H1 (cell line): ENCODE results near the gene FAM9B. TPM values are rescaled to one million over a fixed set of nuclear protein-coding genes. Genes with fewer than 3 reads are reported as not detected.

Source experiments
- TCF12 ChIP-seq: IDR thresholded peaks from 2 replicates; pipeline ENCODE4 v1.6.1; 2011; ENCODE audit warnings: low read depth, mild to moderate bottlenecking, low read length
- polyA plus RNA-seq, 7 experiments: library from polyadenylated mRNA; depleted of rRNA in 3 of 7; stranded (reverse) in 5 of 7; unstranded in 2 of 7; fragments of >200 nt in 5 of 7; fragments of 200-250 nt in 2 of 7; gene quantifications; 1 replicate in 5 of 7; 2 replicates in 1 of 7; 4 replicates in 1 of 7; pipeline versions ENCODE4 v1.2.1 to v1.2.3, GENCODE V29; 2011 to 2013; ENCODE audit warnings: missing spikeins in 2 of 7, mixed read lengths in 2 of 7
- total RNA-seq: library from RNA; stranded (reverse); fragmentation: NEBNext Ultra II Directional; extraction: Animal tissue kit (Norgen Biotek cat#: 25700); gene quantifications from 2 replicates; pipeline ENCODE4 v1.2.1, GENCODE V29; 2021
- TF ChIP-seq, protein P1 (sequence below): fragments of 300-600 bp; sonication (generic); IDR thresholded peaks from 2 replicates; pipeline ENCODE4 v1.7.1; 2012; ENCODE audit warnings: low read length, moderate library complexity, mild to moderate bottlenecking, inconsistent platforms; ENCODE audit not compliant: insufficient replicate concordance

Gene FAM9B
- total and polyA plus RNA-seq, 2 of the 8 experiments (the other 6 are each of a cell fraction or from before 2014, with no cell fraction given) = not detected

DNA sequence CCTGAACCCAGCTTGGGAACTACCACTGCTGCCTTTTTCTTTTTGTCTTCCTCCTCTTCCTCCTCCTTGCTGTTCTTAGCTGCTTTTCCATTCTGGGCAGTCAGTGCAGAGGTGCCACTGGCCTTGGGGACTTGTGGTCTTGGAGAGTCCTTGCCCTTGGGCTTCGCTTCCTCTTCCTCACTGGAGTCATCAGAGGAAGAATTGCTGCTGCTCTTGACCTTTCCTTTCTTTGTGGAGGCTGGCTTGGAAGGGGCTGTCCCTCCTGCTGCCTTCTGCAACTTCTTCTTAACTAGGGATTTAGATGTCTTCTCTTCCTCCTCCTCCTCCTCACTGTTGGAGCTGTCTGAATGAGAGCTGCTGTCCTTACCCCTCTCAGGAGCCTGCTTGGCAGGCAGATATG is 53.2 kb downstream of the FAM9B start (continued):
- TF ChIP-seq, protein P1, sequence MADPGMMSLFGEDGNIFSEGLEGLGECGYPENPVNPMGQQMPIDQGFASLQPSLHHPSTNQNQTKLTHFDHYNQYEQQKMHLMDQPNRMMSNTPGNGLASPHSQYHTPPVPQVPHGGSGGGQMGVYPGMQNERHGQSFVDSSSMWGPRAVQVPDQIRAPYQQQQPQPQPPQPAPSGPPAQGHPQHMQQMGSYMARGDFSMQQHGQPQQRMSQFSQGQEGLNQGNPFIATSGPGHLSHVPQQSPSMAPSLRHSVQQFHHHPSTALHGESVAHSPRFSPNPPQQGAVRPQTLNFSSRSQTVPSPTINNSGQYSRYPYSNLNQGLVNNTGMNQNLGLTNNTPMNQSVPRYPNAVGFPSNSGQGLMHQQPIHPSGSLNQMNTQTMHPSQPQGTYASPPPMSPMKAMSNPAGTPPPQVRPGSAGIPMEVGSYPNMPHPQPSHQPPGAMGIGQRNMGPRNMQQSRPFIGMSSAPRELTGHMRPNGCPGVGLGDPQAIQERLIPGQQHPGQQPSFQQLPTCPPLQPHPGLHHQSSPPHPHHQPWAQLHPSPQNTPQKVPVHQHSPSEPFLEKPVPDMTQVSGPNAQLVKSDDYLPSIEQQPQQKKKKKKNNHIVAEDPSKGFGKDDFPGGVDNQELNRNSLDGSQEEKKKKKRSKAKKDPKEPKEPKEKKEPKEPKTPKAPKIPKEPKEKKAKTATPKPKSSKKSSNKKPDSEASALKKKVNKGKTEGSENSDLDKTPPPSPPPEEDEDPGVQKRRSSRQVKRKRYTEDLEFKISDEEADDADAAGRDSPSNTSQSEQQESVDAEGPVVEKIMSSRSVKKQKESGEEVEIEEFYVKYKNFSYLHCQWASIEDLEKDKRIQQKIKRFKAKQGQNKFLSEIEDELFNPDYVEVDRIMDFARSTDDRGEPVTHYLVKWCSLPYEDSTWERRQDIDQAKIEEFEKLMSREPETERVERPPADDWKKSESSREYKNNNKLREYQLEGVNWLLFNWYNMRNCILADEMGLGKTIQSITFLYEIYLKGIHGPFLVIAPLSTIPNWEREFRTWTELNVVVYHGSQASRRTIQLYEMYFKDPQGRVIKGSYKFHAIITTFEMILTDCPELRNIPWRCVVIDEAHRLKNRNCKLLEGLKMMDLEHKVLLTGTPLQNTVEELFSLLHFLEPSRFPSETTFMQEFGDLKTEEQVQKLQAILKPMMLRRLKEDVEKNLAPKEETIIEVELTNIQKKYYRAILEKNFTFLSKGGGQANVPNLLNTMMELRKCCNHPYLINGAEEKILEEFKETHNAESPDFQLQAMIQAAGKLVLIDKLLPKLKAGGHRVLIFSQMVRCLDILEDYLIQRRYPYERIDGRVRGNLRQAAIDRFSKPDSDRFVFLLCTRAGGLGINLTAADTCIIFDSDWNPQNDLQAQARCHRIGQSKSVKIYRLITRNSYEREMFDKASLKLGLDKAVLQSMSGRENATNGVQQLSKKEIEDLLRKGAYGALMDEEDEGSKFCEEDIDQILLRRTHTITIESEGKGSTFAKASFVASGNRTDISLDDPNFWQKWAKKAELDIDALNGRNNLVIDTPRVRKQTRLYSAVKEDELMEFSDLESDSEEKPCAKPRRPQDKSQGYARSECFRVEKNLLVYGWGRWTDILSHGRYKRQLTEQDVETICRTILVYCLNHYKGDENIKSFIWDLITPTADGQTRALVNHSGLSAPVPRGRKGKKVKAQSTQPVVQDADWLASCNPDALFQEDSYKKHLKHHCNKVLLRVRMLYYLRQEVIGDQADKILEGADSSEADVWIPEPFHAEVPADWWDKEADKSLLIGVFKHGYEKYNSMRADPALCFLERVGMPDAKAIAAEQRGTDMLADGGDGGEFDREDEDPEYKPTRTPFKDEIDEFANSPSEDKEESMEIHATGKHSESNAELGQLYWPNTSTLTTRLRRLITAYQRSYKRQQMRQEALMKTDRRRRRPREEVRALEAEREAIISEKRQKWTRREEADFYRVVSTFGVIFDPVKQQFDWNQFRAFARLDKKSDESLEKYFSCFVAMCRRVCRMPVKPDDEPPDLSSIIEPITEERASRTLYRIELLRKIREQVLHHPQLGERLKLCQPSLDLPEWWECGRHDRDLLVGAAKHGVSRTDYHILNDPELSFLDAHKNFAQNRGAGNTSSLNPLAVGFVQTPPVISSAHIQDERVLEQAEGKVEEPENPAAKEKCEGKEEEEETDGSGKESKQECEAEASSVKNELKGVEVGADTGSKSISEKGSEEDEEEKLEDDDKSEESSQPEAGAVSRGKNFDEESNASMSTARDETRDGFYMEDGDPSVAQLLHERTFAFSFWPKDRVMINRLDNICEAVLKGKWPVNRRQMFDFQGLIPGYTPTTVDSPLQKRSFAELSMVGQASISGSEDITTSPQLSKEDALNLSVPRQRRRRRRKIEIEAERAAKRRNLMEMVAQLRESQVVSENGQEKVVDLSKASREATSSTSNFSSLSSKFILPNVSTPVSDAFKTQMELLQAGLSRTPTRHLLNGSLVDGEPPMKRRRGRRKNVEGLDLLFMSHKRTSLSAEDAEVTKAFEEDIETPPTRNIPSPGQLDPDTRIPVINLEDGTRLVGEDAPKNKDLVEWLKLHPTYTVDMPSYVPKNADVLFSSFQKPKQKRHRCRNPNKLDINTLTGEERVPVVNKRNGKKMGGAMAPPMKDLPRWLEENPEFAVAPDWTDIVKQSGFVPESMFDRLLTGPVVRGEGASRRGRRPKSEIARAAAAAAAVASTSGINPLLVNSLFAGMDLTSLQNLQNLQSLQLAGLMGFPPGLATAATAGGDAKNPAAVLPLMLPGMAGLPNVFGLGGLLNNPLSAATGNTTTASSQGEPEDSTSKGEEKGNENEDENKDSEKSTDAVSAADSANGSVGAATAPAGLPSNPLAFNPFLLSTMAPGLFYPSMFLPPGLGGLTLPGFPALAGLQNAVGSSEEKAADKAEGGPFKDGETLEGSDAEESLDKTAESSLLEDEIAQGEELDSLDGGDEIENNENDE = no peak
- no peak for TF ChIP-seq TCF12
